Spinal cord (tissue), 10 donors: ENCODE data around the gene FBLN2. TPM values are rescaled to one million over a fixed set of nuclear protein-coding genes. Genes with fewer than 3 reads are reported as not detected.
"Not testable (repeated sequence)": the region's sequence is repeated elsewhere in the genome, so short reads cannot be mapped to it uniquely, and the experiment has no call there.

ENCODE experiments used
- DNase-seq, 6 donors: peaks; one replicate each; pipeline versions ENCODE4 v3.0.0 to v3.0.0-alpha.2; 2013 to 2015; ENCODE audit warnings: low spot score in 6 of 6, low read depth in 4 of 6
- H3K27ac ChIP-seq: one replicate; pipeline ENCODE4 v1.5.1; 2013; ENCODE audit warnings: low read depth, low read length, control low read depth
- H3K27me3 ChIP-seq: one replicate; pipeline ENCODE4 v1.6.1; 2013; ENCODE audit warnings: low read length; ENCODE audit not compliant: control insufficient read depth, insufficient read depth
- H3K36me3 ChIP-seq: one replicate; pipeline ENCODE4 v1.6.1; 2013; ENCODE audit warnings: low read length; ENCODE audit not compliant: control insufficient read depth, insufficient read depth
- H3K4me1 ChIP-seq: one replicate; pipeline ENCODE4 v1.6.1; 2013; ENCODE audit warnings: low read length; ENCODE audit not compliant: control insufficient read depth, insufficient read depth
- H3K4me3 ChIP-seq: one replicate; pipeline ENCODE4 v1.5.1; 2013; ENCODE audit warnings: low read depth, low read length, control low read depth
- H3K9me3 ChIP-seq: one replicate; pipeline ENCODE4 v1.6.1; 2013; ENCODE audit warnings: low read length; ENCODE audit not compliant: control insufficient read depth, insufficient read depth
- WGBS: methylation state at CpG from one replicate; pipeline ENCODE4 v1.1.5; 2013; ENCODE audit warnings: missing lambda C conversion rate; ENCODE audit not compliant: insufficient coverage; 5-methylcytosine and 5-hydroxymethylcytosine counted together
- long read RNA-seq, 4 donors: transcript quantifications; one replicate each; lab custom pipeline, GENCODE V29; 2026
- polyA plus RNA-seq, 2 donors: library from polyadenylated mRNA; unstranded; fragments of 120-200 nt; gene quantifications; one replicate each; pipeline ENCODE4 v1.2.1, GENCODE V29; 2013; ENCODE audit not compliant: insufficient read length in 2 of 2
- total RNA-seq, 2 donors: library from RNA; depleted of rRNA in 1 of 2; stranded (reverse); fragments of 120-200 nt in 1 of 2; fragments of >200 nt in 1 of 2; gene quantifications; one replicate each; pipeline versions ENCODE4 v1.2.3 to v1.2.4, GENCODE V29; 2013 to 2014
- donor health status: healthy.

Gene FBLN2
- total RNA-seq: 10 to 100 TPM; 35.2 to 81.9 TPM
- polyA plus RNA-seq: 10 to 100 TPM; 19.5 to 27.9 TPM
- long read RNA-seq, donor 1, full-length matches to known transcripts: 2 of 2 reads
- long read RNA-seq, donor 1, partial matches to known transcripts: 0 of 2 reads
- long read RNA-seq, donor 1, other reads (novel, unspliced or antisense): 0 of 2 reads
- long read RNA-seq, donor 2: 0 reads
- long read RNA-seq, donor 3, partial matches to known transcripts: 6 of 6 reads
- long read RNA-seq, donor 3, other reads (novel, unspliced or antisense): 0 of 6 reads
- long read RNA-seq, donor 4, full-length matches to known transcripts: 2 of 2 reads
- long read RNA-seq, donor 4, partial matches to known transcripts: 0 of 2 reads
- long read RNA-seq, donor 4, other reads (novel, unspliced or antisense): 0 of 2 reads

DNA sequence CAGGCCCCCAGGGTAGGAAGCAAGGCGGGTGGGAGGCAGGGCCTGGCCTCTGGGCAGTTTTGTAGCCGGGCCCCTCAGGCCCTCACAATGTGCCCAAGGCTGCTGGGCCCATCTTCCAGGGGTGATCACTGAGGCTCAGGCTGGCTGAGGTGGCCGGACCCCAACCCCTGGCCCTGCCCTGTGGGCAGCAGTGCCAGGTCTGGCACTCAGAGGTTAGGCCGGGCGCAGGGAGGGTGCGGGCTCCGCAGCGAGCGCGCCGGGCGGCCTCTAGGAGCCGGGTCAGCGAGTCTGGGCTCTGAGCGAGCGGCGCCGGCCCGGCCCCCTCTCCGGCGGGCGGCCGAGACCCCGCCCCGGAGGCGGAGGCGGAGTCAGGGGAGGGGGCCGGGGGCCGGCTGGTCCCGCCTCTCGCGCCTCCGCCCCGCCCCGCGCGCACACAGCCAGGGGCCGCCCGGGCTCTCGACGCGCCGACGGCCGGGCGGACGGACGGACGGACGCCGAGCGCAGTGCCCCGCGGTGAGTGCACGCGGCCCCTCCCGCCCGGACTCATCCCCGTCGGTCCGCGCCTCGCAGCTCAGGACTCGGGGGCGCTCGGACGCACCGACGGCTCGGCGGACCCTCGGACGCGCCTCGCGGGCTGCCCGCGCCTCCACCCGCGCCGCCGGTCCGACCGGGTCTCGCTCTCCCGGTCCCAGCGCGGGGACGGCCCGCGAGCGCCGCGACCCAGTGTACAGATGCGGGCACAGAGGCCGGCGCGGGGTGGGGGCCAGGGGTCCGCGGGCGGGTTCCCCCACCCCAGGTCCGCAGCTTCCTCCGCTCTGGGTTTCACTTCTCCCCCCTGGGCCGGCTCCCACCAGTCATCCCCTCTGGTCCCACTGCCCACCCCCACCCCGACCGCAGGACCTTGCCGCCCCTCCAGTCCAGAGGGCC, at the start of gene FBLN2:
TSS of gene FBLN2 (plus strand) at position 430 of the 927 bp plus-strand sequence. CDS start 21,231 bp downstream, outside the sequence.
- peak in 2 of 6 donors; percentile 45 to 74 for DNase-seq
- Histone ChIP-seq H3K36me3 (peaks cover 3% of the 10 kb centered on the region), H3K4me1 (peaks cover 44% of the 10 kb centered on the region), H3K27me3 (peaks cover 12% of the 10 kb centered on the region), H3K9me3 (no peaks in the 10 kb centered on the region), H3K27ac (no peak within 1 kb of the TSS), H3K4me3 (no peak within 1 kb of the TSS)
- WGBS: 4% methylated on average over 106 of the region's 107 CpGs

DNA sequence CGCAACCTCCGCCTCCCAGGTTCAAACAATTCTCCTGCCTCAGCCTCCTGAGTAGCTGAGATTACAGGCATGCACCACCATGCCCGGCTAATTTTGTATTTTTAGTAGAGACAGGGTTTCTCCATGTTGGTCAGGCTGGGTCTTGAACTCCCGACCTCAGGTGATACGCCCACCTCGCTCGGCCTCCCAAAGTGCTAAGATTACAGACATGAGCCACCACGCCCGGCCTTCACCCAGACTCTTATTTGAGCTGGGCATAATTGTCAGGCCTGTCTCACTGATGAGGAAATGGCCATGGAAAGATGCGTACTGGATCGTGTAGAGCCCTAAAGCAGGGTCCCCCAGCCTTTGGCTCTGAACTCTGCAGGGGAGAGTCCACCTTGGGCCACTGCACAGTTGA, 49.7 kb upstream of the FBLN2 start:
- not testable (repeated sequence) for H3K27ac ChIP-seq, DNase-seq, H3K4me3 ChIP-seq, H3K9me3 ChIP-seq, H3K27me3 ChIP-seq
- WGBS: 96% methylated on average over 8 of the region's 11 CpGs
- Histone ChIP-seq H3K36me3 (peaks cover 44% of the 10 kb centered on the region), H3K4me1 (peaks cover 21% of the 10 kb centered on the region)

DNA sequence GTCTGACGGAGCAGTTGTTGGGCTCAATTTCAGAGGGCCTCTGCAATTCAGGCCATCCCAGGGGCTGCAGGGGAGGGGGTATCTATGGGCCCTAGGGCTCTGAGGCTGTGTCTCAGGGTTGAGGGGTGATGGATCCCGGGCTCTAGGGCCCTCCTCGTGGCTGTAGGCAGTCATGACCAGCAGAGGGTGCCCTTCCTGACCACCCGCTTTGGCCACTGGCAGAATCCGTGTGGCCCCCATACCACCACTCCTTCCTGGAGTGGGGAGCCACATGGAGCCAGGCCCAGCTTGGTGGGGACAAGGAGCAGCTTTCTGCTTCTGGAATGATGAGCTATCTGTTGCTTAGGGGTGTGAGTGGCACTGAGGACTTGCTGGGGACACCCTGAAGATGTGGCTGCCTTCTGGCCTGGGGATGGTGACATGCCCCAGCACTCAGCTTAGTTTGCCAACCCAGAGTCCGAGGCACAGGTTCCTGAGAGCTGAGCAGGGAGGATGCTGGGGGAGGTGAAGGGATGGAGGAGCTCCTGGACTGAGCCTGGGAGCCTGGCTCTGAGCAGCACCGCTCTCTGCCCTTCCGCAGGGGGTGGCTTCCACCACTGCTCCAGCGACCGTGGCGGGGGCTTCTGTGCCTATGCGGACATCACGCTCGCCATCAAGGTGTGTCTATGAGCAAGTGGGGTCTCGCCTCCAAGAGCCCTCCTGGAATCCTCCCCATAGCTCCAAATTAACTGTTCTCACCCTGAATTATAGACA, 48.6 kb upstream of the FBLN2 start:
- H3K27ac ChIP-seq: no peak overlapping the region
- peaks cover 20% of the 10 kb centered on the region for H3K4me1 ChIP-seq
- H3K27me3 ChIP-seq: no peaks in the 10 kb centered on the region
- no peak overlapping the region for H3K4me3 ChIP-seq
- DNase-seq: no peak
- H3K36me3 ChIP-seq: peaks cover 47% of the 10 kb centered on the region
- WGBS: 71% methylated on average over 7 of the region's 15 CpGs
- H3K9me3 ChIP-seq: no peaks in the 10 kb centered on the region

DNA sequence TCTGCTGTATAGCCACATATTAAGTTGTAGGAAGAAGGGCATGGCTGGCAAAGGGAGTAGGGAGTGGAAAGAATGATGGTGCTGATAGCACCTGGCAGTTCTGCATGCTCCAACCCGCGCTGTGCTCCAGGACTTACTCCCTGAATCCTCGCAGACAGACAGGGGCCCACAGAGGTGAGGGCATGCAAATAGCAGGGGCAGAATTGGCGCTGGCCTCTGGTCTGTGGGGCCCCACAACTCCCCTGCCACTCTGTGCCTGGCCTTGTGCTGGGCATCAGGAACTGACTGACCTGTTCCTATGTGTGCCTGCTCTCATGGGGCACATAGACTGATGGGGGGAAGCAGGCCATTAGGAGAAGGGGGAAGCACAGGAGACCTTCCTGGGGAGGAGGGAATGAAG, 47.9 kb upstream of the FBLN2 start:
- Histone ChIP-seq H3K36me3 (peaks cover 52% of the 10 kb centered on the region), H3K27me3 (no peaks in the 10 kb centered on the region), H3K9me3 (no peaks in the 10 kb centered on the region), H3K4me1 (peaks cover 18% of the 10 kb centered on the region), H3K4me3 (no peak overlapping the region), H3K27ac (no peak overlapping the region)
- no peak for DNase-seq
- 87% methylated on average over 4 of the region's 4 CpGs for WGBS

DNA sequence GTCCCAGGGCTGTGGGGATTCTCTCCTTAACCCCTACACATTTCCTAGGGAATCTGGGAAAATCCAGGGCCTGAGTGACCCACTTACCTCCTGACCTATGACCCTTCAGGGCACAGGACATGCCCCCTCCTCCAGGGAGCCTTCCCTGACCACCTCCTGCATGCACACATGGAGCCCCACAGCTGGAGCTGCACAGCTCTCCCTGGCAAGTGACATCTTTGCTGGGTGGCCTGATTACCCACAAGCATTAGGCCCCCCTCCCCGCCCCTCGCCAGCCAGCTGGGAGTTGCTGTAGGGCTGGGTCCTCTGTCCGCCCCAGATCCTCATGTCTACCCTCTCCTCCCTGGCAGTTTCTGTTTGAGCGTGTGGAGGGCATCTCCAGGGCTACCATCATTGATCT, 47.4 kb upstream of the FBLN2 start:
- peaks cover 52% of the 10 kb centered on the region for H3K36me3 ChIP-seq
- no peaks in the 10 kb centered on the region for H3K27me3 ChIP-seq
- peaks cover 14% of the 10 kb centered on the region for H3K4me1 ChIP-seq
- no peaks in the 10 kb centered on the region for H3K9me3 ChIP-seq
- H3K27ac ChIP-seq: no peak overlapping the region
- no peak overlapping the region for H3K4me3 ChIP-seq
- 94% methylated on average over 4 of the region's 4 CpGs for WGBS
- no peak for DNase-seq

DNA sequence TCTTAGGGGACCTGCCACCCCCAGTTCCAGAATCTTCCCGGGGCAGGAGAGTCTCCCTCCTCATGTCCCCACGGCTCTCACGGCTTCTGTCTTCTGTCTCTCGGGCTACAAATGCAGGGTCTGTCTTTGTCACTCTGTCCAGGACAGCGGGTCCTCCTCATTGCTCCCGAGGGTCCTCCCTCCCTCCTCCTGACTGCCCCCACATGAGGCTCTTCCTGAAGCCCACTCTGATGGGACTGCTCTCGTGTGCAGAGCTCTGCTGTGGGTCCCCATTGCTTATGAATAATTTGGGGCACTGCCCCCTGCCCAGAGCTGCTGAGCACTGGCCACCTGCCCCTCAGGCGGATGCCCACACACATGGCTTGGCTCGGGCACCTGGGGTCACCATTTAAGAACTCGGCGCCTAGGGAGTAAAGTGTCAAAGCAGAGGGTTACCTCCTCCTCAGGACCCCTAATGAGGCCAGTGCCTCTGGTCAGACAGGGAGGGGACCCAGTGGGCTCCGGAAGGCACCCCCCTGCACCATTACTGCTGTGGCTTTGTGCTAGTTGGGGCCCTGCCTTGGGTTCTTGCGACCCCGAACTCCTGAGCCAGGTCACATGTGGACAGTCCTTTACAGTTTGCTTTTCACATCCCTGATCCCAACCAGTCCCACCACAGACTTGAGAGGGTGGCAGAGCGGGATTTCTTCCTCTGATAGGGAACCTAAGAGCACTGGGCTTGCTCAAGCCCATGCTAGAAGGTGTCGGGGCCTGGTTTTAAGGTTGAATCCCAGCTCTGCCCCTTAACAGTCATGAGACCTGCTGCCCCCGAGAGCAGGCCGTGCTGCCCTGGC, 46.8 kb upstream of the FBLN2 start:
- H3K36me3 ChIP-seq: peaks cover 52% of the 10 kb centered on the region
- no peak overlapping the region for H3K4me3 ChIP-seq
- H3K27me3 ChIP-seq: no peaks in the 10 kb centered on the region
- DNase-seq: no peak
- no peaks in the 10 kb centered on the region for H3K9me3 ChIP-seq
- WGBS: 88% methylated on average over 17 of the region's 18 CpGs
- H3K27ac ChIP-seq: no peak overlapping the region
- peaks cover 9% of the 10 kb centered on the region for H3K4me1 ChIP-seq

DNA sequence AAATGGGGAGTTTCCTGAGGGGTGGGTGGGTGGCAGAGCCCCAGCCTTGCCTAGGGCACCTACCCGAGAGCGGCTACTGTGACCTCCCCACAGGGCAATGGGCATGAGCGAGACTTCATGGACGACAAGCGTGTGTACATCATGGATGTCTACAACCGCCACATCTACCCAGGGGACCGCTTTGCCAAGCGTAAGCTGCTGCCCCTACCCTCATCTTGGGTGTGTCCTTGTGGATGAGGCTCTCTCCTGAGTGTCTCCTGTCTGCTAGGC, 46.2 kb upstream of the FBLN2 start:
- H3K4me3 ChIP-seq: no peak overlapping the region
- WGBS: 100% methylated on average over 5 of the region's 8 CpGs
- H3K27me3 ChIP-seq: no peaks in the 10 kb centered on the region
- peaks cover 15% of the 10 kb centered on the region for H3K4me1 ChIP-seq
- no peak overlapping the region for H3K27ac ChIP-seq
- H3K36me3 ChIP-seq: peaks cover 52% of the 10 kb centered on the region
- H3K9me3 ChIP-seq: no peaks in the 10 kb centered on the region
- DNase-seq: no peak

DNA sequence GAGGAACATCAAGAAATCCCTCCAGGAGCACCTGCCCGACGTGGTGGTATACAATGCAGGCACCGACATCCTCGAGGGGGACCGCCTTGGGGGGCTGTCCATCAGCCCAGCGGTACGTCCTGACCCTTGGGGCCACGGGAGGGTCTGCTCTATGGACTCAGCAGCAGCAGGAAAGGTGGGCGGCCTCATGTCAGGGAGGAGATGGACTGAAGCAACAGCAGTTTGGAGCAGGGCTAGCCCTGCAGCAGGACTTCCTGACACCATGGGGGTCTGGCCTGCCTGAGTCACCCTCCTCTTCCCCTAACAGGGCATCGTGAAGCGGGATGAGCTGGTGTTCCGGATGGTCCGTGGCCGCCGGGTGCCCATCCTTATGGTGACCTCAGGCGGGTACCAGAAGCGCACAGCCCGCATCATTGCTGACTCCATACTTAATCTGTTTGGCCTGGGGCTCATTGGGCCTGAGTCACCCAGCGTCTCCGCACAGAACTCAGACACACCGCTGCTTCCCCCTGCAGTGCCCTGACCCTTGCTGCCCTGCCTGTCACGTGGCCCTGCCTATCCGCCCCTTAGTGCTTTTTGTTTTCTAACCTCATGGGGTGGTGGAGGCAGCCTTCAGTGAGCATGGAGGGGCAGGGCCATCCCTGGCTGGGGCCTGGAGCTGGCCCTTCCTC, 44.6 kb upstream of the FBLN2 start:
- WGBS: 86% methylated on average over 21 of the region's 23 CpGs
- DNase-seq: no peak
- no peak overlapping the region for H3K4me3 ChIP-seq
- H3K36me3 ChIP-seq: peaks cover 45% of the 10 kb centered on the region
- no peak overlapping the region for H3K27ac ChIP-seq
- H3K27me3 ChIP-seq: no peaks in the 10 kb centered on the region
- no peaks in the 10 kb centered on the region for H3K9me3 ChIP-seq
- peaks cover 29% of the 10 kb centered on the region for H3K4me1 ChIP-seq
